Neural crest cell (in vitro differentiated cells): ENCODE data around the gene ACADSB. TPM values are rescaled to one million over a fixed set of nuclear protein-coding genes. Genes with fewer than 3 reads are reported as not detected.

ENCODE experiments used
- DNase-seq: peaks from one replicate; pipeline ENCODE4 v3.0.0; 2021; ENCODE audit warnings: low read depth, mixed read lengths, low spot score
- H3K27ac Mint-ChIP-seq: one replicate; pipeline ENCODE4 v1.8.0; 2021; ENCODE audit warnings: mild to moderate bottlenecking, mixed read lengths; ENCODE audit not compliant: unreplicated experiment
- H3K27me3 Mint-ChIP-seq: 2 replicates; pipeline ENCODE4 v1.8.0; 2021; ENCODE audit warnings: low read depth, mild to moderate bottlenecking, mixed read lengths
- H3K36me3 Mint-ChIP-seq: 2 replicates; pipeline ENCODE4 v1.8.0; 2021; ENCODE audit warnings: low read depth, mild to moderate bottlenecking, mixed read lengths
- H3K4me1 Mint-ChIP-seq: 2 replicates; pipeline ENCODE4 v1.8.0; 2021; ENCODE audit warnings: mixed read lengths
- H3K4me3 Mint-ChIP-seq: one replicate; pipeline ENCODE4 v1.8.0; 2021; ENCODE audit warnings: mild to moderate bottlenecking, mixed read lengths
- H3K9me3 Mint-ChIP-seq: 2 replicates; pipeline ENCODE4 v1.8.0; 2021; ENCODE audit warnings: mixed read lengths
- CTCF ChIP-seq: fragments of 200-600 bp; sonication (generic); conservative IDR thresholded peaks from 2 replicates; pipeline ENCODE4 v1.5.0; 2021; ENCODE audit warnings: antibody characterized with exemption, mild to moderate bottlenecking
- total RNA-seq: library from RNA; stranded (reverse); gene quantifications from 2 replicates; pipeline ENCODE4 v1.2.1, GENCODE V29; 2021

ACADSB gene
- total RNA-seq, 1 donor from 2014 or later = 17.2 TPM

DNA sequence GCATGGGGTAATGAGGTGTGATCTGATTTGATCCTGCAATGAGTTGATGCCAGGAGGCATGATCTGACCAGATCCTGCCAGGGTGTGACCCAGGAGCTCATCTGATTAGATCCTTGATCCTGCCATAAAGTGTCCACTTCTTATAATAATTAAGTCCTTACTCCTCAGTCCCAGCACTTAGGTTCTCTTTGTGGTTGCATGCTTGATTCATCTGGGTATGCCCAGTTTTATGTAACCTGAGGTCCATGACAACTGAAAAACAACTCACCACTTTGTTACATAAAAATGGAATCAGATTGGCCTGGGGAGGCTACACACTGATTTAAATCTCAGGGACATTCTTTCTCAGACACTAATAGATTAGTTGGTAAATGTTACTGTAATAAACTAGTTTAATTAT is 19.1 kb downstream of the ACADSB start:
- Mint-ChIP-seq H3K27me3 (no peaks in the 10 kb centered on the region), H3K4me3 (no peak overlapping the region), H3K4me1 (peaks cover 19% of the 10 kb centered on the region), H3K27ac (no peak overlapping the region), H3K9me3 (no peaks in the 10 kb centered on the region), H3K36me3 (no peaks in the 10 kb centered on the region)
- no peak for TF ChIP-seq CTCF
- no peak for DNase-seq

DNA sequence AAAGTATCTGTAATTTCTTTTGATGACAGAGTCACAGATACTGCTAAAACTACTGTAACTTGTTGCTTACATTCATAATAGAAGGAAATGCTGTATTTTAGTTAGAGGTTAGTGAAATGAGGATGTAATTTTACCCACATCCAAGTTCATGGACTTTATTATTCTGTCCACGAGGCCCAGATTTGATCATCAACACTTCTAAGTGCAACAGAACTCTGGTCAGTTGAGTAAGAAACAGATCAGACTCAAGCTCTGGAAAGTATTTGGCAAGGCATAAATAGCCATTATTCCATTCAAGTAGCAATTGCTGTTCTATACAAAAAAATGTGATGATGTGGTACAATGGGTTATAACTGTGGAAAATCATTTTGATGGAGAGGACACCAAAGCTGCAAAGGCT is 22.3 kb downstream of the ACADSB start:
- no peak for TF ChIP-seq CTCF
- Mint-ChIP-seq H3K4me1 (peaks cover 15% of the 10 kb centered on the region), H3K4me3 (no peak overlapping the region), H3K36me3 (no peaks in the 10 kb centered on the region), H3K27ac (no peak overlapping the region), H3K27me3 (no peaks in the 10 kb centered on the region), H3K9me3 (no peaks in the 10 kb centered on the region)
- no peak for DNase-seq

DNA sequence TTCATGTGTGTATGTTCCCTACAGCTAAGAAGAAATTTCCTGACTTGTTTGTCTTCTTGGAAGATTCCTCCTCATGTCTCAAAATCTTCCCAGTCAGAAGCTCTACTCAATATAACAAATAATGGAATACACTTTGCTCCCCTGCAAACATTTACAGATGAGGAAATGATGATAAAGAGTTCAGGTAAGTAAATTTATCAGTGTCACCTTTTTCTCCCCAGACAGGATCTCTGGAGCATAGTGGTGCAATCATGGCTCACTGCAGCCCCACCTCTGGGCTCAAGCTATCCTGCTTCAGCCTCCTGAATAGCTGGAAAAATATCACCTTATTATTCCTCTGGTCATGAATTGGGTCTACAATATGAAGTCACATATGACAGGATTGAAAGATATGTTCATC is 25.5 kb downstream of the ACADSB start:
- H3K4me1 Mint-ChIP-seq = peaks cover 5% of the 10 kb centered on the region
- peaks cover 3% of the 10 kb centered on the region for H3K36me3 Mint-ChIP-seq
- no peaks in the 10 kb centered on the region for H3K27me3 Mint-ChIP-seq
- no peak overlapping the region for H3K27ac Mint-ChIP-seq
- TF ChIP-seq CTCF = no peak
- H3K9me3 Mint-ChIP-seq = no peaks in the 10 kb centered on the region
- no peak for DNase-seq
- no peak overlapping the region for H3K4me3 Mint-ChIP-seq

- no peak for TF ChIP-seq CTCF
- no peaks in the 10 kb centered on the region for H3K9me3 Mint-ChIP-seq
- H3K4me1 Mint-ChIP-seq = peaks cover 5% of the 10 kb centered on the region
These were observed 26.8 kb downstream of the ACADSB start for GRCh38 chr10:123035467-123036086.

GRCh38 chr10:123038782-123039631 is 30.2 kb downstream of the ACADSB start:
- Mint-ChIP-seq H3K27ac (no peak overlapping the region), H3K4me1 (no peaks in the 10 kb centered on the region), H3K36me3 (peaks cover 3% of the 10 kb centered on the region), H3K9me3 (no peaks in the 10 kb centered on the region), H3K4me3 (no peak overlapping the region), H3K27me3 (no peaks in the 10 kb centered on the region)
- no peak for DNase-seq
- TF ChIP-seq CTCF = no peak

More at GRCh38 chr10:123035467-123036086, 26.8 kb downstream of the ACADSB start:
- Mint-ChIP-seq H3K36me3 (peaks cover 3% of the 10 kb centered on the region), H3K4me3 (no peak overlapping the region), H3K27ac (peak overlapping the region; percentile 50), H3K27me3 (no peaks in the 10 kb centered on the region)
- DNase-seq = no peak
